Upper lobe of left lung (tissue), 4 donors: ENCODE data around the gene STMND1.

Source experiments
- EP300 ChIP-seq, 4 donors: sonication (generic); formaldehyde crosslinking; IDR thresholded peaks; one replicate each; pipeline ENCODE4 v1.5.1; 2017; ENCODE audit warnings: antibody characterized with exemption in 4 of 4, control low read depth in 2 of 4
- POLR2A ChIP-seq, 4 donors: fragments of 450-650 bp; IDR thresholded peaks; one replicate each; pipeline ENCODE4 v1.5.1; 2016 to 2017; ENCODE audit warnings: antibody characterized with exemption in 4 of 4, mild to moderate bottlenecking in 2 of 4
- POLR2AphosphoS5 ChIP-seq, 2 donors: sonication (generic); formaldehyde crosslinking; IDR thresholded peaks; one replicate each; pipeline ENCODE4 v1.5.1; 2017; ENCODE audit warnings: antibody characterized with exemption in 2 of 2
- TF ChIP-seq, protein P1 (sequence below), 6 experiments: fragments of 450-650 bp in 4 of 6; fragments of 200-600 bp in 2 of 6; sonication (generic) in 2 of 6; IDR thresholded peaks; one replicate each; pipeline ENCODE4 v1.5.1; 2016 to 2019; ENCODE audit warnings: antibody characterized with exemption in 6 of 6

DNA sequence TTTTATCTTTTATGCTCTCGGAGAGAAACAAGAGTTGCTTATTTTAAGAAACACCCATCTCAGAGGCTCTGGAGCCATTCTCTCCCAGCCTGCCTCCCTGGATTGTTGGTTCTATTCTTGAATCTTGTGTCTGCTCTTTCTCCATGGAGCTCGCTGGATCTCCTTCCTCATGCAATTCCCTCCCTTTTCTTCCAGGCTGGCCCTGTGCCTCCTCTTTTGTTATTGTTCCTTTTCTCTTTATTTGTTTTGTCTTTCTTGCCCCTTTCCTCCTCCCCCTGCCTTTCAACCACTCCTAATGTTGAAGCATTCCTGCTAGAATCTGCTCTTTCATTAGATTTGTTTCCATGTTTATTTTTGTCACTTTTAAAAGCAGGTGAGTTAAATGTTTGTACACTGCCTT lies 76.5 kb downstream of the STMND1 start:
- TF ChIP-seq, protein P1, sequence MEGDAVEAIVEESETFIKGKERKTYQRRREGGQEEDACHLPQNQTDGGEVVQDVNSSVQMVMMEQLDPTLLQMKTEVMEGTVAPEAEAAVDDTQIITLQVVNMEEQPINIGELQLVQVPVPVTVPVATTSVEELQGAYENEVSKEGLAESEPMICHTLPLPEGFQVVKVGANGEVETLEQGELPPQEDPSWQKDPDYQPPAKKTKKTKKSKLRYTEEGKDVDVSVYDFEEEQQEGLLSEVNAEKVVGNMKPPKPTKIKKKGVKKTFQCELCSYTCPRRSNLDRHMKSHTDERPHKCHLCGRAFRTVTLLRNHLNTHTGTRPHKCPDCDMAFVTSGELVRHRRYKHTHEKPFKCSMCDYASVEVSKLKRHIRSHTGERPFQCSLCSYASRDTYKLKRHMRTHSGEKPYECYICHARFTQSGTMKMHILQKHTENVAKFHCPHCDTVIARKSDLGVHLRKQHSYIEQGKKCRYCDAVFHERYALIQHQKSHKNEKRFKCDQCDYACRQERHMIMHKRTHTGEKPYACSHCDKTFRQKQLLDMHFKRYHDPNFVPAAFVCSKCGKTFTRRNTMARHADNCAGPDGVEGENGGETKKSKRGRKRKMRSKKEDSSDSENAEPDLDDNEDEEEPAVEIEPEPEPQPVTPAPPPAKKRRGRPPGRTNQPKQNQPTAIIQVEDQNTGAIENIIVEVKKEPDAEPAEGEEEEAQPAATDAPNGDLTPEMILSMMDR (IDR thresholded peaks at IDR 0.05): no peak
- TF ChIP-seq POLR2A (IDR thresholded peaks at IDR 0.05): no peak
- TF ChIP-seq EP300 (IDR thresholded peaks at IDR 0.05): no peak
- no peak for TF ChIP-seq POLR2AphosphoS5 (IDR thresholded peaks at IDR 0.05)
